NCI-H2107 treated with DMSO at 0.1 percent for 48 hours (cell line): ENCODE data around the gene IPO8.
A peak's percentile ranks its signal among the peaks of the same experiment; 100 is the strongest.
"Not testable (repeated sequence)": the region's sequence is repeated elsewhere in the genome, so short reads cannot be mapped to it uniquely, and the experiment has no call there.

Experiments
- DNase-seq: peaks from one replicate; lab custom pipeline; 2025; ENCODE audit not compliant: unreplicated experiment; lab: John Stamatoyannopoulos, UW

The IPO8 gene

GRCh38 chr12:30610718-30611117 lies 85.0 kb downstream of the IPO8 start:
- DNase-seq: no peak

- not testable (repeated sequence) for DNase-seq
Measured at GRCh38 chr12:30609819-30610218, 85.8 kb downstream of the IPO8 start.

- DNase-seq: not testable (repeated sequence)
Measured at GRCh38 chr12:30604302-30604701, 91.4 kb downstream of the IPO8 start.

GRCh38 chr12:30603129-30603528 lies 92.5 kb downstream of the IPO8 start:
- no peak for DNase-seq

GRCh38 chr12:30602678-30603077 lies 93.0 kb downstream of the IPO8 start:
- DNase-seq: no peak

- peak; percentile 57 for DNase-seq
Measured at GRCh38 chr12:30599608-30600007, 96.1 kb downstream of the IPO8 start.

- DNase-seq: no peak
Measured at GRCh38 chr12:30598889-30599288, 96.8 kb downstream of the IPO8 start.

GRCh38 chr12:30595742-30596141 lies 99.9 kb downstream of the IPO8 start:
- no peak for DNase-seq

GRCh38 chr12:30594509-30594908 lies 101.2 kb downstream of the IPO8 start:
- no peak for DNase-seq

- DNase-seq: not testable (repeated sequence)
Measured at GRCh38 chr12:30588572-30588971, 107.1 kb downstream of the IPO8 start.

- DNase-seq: no peak
Measured at GRCh38 chr12:30587782-30588181, 107.9 kb downstream of the IPO8 start.

GRCh38 chr12:30585877-30586276 lies 109.8 kb downstream of the IPO8 start:
- no peak for DNase-seq

- DNase-seq: no peak
Measured at GRCh38 chr12:30582943-30583342, 112.7 kb downstream of the IPO8 start.

- DNase-seq: no peak
Measured at GRCh38 chr12:30580344-30580743, 115.3 kb downstream of the IPO8 start.
